ENCODE data around the gene DGCR8.

DNA sequence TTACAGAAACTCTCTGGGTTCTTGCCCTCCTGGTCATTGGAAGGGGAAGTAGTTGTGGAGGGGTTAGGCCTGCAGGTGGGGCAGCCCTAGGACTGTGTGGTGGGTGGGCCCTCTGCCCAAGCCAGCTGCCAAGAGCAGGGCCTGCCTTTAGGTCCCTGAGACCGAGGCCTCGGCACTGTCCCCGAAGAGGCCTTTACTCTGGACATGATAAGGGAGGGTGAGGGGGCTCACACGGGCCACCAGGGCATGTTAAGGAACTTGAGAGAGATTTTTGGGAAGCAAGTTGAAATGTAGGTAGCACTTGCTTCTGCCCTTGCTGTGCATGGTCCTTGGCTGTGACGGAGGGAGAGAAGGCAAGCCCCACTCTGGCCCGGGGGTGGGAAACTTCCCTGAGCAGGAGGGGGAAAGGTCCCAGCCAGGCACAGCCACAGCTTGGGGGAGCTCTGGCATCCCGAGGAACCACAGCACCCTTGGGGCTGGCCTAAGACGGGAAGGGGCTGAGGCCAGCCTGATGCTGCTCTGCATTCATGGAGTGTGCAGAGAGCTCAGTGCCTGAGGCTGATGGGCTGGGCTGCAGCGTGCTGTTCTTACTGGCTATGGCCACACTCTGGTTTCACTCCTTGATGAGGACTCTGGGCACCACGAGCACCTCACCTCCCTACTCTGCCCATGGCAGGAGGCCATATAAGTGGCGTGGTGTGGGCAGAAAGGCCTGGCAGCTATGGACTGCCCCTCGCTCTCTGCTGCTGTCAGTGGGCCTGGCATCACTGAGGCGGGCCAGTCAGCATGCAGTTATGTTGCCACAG is 28.1 kb downstream of the DGCR8 start:
- TF ChIP-seq, protein P1, sequence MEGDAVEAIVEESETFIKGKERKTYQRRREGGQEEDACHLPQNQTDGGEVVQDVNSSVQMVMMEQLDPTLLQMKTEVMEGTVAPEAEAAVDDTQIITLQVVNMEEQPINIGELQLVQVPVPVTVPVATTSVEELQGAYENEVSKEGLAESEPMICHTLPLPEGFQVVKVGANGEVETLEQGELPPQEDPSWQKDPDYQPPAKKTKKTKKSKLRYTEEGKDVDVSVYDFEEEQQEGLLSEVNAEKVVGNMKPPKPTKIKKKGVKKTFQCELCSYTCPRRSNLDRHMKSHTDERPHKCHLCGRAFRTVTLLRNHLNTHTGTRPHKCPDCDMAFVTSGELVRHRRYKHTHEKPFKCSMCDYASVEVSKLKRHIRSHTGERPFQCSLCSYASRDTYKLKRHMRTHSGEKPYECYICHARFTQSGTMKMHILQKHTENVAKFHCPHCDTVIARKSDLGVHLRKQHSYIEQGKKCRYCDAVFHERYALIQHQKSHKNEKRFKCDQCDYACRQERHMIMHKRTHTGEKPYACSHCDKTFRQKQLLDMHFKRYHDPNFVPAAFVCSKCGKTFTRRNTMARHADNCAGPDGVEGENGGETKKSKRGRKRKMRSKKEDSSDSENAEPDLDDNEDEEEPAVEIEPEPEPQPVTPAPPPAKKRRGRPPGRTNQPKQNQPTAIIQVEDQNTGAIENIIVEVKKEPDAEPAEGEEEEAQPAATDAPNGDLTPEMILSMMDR (IDR thresholded peaks at IDR 0.05): no peak
- no peak for TF ChIP-seq POLR2A (IDR thresholded peaks at IDR 0.05)

Data from right lobe of liver (tissue), 4 donors.